ENCODE data around the gene AGMO.

AGMO gene

DNA sequence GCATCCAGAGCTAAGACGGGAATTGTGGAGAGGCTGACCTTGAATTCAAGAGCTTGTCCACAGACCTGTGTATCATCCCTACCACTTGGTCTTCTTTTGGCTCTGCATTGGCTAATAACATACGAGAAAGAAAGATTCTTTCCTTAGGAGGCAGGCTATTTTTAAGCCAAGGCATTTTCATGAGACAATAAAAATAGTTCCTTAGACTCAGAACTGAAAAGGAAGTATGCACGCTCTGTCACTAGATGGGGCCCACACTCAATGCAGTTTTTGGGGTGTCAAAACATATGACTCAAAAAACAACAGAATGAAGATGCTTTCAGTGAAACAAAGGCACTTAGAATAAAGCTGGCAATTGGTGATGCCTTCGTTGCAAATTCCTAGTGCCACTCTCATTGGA lies 393.3 kb downstream of the AGMO start:
- TF ChIP-seq CTCF (conservative IDR thresholded peaks at IDR 0.05): no peak
- H3K27ac ChIP-seq: no peak overlapping the region

DNA sequence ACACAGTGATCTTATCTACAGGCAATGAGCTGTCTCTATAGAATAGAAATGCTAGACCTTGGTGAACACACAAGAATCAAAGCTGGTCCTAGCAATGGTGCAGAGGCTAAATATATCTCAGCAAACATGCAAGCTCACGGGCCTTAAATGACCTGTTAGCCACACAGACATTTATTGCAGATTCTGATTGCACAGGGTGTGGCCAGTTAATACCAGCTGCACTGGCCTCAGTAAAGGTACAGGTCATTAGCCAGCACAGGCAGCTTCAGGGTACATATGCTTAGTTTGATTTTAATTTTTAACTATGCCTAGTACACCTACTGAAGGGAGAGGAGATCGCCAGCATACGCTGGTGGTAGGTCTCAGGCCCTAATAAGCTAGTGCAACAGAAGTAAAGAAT lies 393.9 kb downstream of the AGMO start:
- no peak for TF ChIP-seq CTCF (conservative IDR thresholded peaks at IDR 0.05)
- H3K27ac ChIP-seq: no peak overlapping the region

DNA sequence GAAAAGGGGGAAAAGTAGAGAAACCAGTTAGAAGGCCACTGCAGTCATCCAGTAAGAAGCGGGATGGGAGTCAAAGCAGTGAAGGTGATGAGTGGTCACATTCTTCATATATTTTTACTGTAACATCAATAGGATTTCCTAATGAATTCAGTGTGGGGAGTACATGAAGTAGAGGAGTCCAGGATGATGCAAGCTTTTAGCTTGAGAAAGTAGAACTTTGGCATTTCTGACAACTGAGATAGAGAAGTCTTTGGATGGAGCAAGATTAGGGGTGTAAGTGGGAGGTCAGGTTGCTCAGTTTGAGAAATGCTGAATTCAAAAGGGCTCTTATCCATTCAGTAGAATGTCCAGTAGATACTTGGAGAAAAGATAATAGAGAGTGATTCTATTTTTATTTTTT lies 395.2 kb downstream of the AGMO start:
- TF ChIP-seq CTCF (conservative IDR thresholded peaks at IDR 0.05): no peak

GRCh38 chr7:15159261-15159660 lies 402.6 kb downstream of the AGMO start:
- H3K27ac ChIP-seq: no peak overlapping the region
- no peak for TF ChIP-seq CTCF (conservative IDR thresholded peaks at IDR 0.05)

More for the DNA sequence above, 395.2 kb downstream of the AGMO start:
- H3K27ac ChIP-seq: no peak overlapping the region

DNA sequence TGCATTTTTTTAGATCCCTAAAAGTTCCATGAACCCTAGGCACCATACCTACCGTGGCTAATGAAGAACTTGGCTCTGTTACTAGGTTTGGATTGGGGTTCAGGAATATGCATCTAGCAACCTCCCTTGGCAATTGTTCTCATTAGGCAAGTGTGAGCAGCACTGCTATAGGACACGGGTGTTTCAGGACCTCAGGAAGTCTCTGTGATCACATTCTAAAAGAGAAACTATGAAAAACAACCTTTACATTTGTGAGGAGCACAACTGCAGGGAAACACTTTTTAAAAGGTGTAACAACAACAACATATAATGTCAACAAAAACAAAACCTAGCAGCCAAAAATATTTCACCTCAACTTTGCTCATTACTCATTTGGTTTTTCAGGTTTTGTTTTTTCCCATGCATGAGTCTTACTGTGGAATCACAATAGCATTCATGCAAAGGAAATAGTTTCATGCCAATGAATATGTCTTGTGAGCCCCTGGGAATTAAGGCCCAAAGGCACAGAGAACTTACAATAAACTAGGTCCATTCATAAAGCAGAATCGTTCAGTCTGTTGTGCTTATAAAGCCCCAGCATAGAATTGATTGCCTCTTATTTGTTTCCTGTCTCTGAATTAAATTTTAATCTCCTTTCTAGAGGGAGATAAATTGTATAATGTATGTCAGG lies 403.5 kb downstream of the AGMO start:
- TF ChIP-seq CTCF (conservative IDR thresholded peaks at IDR 0.05): no peak
- no peak overlapping the region for H3K27ac ChIP-seq

Data from VCaP (cell line).